Left ventricle myocardium superior (tissue), 1 donor: ENCODE measurements around the gene INTS1. TPM values are rescaled to one million over a fixed set of nuclear protein-coding genes. Genes with fewer than 3 reads are reported as not detected.
"Not testable (repeated sequence)": the region's sequence is repeated elsewhere in the genome, so short reads cannot be mapped to it uniquely, and the experiment has no call there.

ENCODE experiments used
- ATAC-seq: fragments of 200-7000 bp; cut with Tn5 transposase; one replicate; pipeline ENCODE4 v1.9.1; 2020; ENCODE audit warnings: mild to moderate bottlenecking, moderate library complexity
- DNase-seq: peaks from one replicate; pipeline ENCODE4 v3.0.0-alpha.2; 2020
- intact Hi-C: fragments of 100-400 bp; cut with micrococcal nuclease; formaldehyde crosslinking; loops from one replicate; pipeline ENCODE4 v1.11.0; 2022
- total RNA-seq: library from RNA; stranded (reverse); fragmentation: NEBNext Ultra II Directional; extraction: Animal tissue kit (Norgen Biotek cat#: 25700); gene quantifications from one replicate; pipeline ENCODE4 v1.2.1, GENCODE V29; 2021
- donor health status: DM: no; HTN: yes; CAD: no; lungs with severe emphysema.

Gene INTS1
- total RNA-seq, 1 donor from 2014 or later: 32.0 TPM

DNA sequence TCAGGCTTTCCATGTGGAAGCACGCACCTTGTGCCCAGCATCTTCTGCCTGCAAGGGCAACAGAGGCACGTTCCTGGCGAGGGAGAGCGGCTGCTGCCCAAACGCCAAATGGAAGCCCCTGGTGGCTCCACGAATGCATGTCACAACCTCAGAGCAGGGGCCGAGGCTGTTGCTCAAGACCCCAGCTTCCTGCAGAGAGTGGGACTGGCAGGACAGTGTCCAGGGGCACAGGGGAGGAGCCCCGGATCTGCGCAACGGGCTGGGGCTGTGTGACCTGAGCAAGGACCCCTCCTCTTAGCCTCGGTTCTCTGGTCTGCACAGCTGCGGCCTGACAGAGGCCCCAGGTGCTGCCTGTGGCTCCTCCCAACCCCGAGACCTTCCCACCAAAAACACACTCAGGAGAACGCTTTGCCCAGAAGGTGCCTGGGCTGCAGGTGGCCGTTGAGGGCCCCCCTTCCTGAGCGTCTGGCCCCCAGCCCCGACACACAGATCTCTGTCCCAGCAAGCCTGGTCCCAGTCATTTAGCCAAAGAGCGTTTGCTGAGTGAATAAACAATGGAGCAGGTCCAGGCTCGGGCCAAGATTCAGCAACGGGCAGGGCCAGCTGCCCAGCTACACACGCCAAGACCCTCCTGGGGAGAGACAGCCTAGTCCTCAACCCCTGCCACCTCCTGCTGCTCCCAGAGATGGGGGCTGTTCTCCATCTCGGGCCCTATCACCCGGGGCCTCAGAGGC, 46.1 kb downstream of the INTS1 start:
- DNase-seq: no peak
- no peak for ATAC-seq
- intact Hi-C loops: no loop called here

DNA sequence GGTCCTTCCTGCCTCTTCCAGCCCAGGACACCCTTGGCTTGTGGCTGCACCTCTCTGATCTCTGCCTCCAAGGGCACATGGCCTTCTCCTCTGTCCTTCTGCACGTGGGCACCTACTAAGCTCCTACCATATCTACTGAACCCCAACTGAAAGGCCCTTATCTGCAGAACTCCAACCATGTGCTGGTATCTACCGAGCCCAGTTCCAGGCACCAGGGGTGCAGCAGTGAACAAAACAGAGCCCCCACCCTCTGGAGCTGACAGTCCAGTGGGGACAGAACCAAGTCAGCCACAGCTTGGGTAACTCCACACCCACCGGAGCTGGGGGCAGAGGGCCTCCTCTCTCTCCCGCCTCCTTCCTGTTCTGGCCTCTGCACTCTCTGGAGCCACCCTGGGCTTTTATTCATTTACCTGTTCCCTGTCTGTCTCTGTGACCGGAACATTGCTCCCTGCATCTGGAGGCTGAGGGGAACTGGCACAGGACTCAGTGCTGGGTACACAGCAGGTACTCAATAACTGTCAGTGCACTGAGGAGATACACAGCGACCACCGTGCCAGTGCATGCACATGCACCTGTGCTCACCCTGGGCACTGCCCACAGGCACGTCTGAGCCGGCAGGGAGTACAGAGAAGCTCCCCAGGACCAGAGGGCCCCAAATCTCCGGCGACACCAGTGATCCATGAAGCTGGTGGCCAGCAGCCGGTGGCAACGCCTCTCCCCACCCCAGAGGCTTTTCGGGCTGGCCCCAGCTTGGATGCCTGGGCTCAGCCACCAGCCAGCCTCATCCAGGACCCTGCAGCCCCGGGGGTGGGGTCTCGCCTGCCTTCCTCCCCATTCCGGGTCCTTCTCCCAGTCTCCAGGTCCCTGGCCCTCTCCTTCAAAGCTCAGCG, 46.9 kb downstream of the INTS1 start:
- DNase-seq: no peak
- no peak for ATAC-seq
- intact Hi-C loops: no loop called here

DNA sequence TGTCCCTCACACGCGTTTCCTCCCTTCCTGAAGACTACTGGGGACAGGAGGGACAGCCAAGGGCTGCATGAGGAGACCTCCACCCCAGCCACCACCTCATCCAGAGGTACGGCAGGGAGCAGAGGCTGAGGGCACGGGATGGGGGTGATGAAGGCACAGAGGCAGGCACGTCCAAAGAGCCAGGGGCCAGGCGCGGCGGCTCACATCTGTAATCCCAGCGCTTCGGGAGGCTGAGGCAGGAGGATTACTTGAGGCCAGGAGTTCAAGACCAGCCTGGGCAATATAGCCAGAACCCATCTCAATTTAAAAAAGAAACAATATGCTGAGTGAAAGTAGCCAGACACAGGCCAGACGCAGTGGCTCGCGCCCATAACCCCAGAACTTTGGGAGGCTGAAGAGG, 48.2 kb downstream of the INTS1 start:
- intact Hi-C loops: no loop called here
- DNase-seq (no peak), ATAC-seq (no peak)

DNA sequence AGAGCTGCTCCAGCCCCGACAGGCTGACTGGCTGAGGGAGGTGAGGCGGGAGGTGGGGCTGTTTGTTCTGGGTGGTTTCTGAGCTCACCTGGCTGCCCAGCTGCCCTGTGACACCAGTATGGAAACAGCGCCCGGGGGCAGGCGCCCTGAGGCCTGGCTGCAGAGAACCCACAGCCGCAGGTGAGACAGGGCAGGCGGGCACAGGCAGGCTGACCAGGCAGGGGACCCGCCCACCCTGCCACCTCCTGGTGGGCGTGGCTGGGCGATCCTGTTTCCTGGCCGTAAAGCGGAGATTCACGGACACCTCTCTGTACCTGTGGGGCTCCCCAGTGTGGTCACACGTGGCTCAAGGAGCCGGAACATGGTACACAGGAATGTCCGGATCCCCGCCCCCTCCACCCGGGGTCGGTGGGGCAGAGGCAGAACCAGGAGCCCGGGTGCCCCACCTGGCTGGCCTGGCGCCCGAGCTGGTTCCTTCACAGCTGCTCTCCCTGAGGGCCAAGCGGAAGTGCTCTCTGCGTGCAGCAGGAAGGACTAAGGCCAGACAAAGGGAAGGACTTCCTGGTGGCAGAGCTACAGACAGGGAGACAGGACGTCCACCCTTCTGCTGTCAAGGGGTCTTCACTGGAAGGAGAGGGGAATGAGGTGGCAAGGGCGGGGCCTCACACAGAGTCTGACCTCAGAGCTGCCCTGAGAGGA, 48.8 kb downstream of the INTS1 start:
- intact Hi-C loops: no loop called here
- DNase-seq (no peak), ATAC-seq (no peak)

DNA sequence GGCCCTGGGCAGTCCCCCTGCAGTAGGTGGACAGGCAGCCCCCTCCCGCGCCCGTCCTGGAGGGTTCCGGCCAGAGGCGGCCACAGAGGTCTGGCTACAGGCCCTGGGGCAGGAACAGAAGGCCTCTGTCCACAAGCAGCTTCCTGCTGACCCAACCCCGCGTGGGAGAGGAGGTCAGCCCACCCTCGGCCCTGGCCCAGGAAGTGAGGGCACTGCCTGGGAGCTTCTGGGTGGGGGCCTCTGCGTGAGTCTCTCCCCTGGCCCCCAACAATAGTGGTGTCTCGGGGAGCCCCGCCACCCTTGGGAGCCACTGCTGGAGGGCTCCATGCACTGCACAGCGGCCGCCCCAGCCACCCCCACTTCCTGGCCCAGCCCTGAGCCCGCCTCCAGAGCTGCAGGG, 49.6 kb downstream of the INTS1 start:
- peak; percentile 63 for DNase-seq
- intact Hi-C loops: no loop called here
- peak; percentile 4 for ATAC-seq

DNA sequence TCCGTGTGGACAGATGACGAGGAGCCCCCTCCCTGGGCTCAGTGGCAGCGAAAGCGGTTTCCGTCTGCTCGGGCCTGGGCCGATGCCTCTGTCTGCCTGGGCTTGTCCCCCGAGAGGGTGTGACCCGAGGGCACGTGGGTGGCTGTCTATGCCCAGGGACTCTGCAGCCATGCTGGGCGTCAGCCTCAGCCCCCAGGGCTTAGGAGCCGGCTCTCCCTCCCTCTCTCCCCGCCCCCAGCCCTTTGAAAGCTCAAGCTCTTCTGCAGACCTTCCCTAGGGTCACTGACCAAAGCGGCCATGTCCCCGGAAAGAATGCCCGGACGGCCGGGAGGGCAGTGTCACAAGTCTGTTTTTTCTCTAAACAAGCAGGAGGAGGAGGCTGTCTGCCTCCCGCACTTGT, 52.0 kb downstream of the INTS1 start:
- intact Hi-C loops: no loop called here
- no peak for ATAC-seq
- DNase-seq: no peak

DNA sequence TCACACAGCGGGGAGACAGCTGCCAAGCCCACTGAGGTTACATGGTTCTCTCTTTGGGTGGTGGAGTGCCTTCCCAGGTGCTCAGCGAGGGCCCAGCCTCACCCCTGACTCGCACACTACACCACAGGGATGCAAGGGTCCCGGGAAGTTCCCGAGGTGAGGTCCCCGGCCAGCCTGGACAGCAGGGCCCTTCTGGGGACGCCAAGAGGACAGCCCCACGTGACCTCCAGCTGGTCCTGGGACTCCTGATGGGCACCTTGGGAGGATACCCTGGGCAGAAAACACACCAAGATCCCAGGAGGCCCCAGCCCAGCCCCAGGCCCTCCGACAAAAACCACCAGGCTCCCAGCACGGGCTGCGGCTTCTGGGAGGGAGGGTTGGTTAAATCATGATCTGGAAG, 53.2 kb downstream of the INTS1 start:
- intact Hi-C loops: no loop called here
- DNase-seq (no peak), ATAC-seq (no peak)

DNA sequence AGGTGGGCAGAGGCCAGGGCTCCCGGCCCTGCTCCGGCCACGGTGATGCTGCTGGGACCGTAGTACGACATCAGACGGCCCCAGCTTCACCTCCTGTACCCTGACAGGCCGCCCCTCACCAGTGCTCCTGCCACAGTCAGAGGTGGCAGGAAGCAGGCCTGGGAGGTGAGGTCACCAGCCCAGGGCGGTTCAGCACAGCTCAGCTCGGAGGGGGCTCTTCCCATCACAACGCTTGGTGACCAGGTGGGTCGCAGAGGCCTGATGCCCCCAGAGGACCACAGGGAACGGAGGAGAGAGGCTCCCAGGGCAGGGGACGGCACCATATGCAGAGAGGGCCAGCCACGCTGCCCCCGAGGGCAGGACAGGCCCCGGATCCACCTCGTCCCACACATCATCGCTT, 53.8 kb downstream of the INTS1 start:
- no peak for DNase-seq
- no peak for ATAC-seq
- intact Hi-C loops: no loop called here

DNA sequence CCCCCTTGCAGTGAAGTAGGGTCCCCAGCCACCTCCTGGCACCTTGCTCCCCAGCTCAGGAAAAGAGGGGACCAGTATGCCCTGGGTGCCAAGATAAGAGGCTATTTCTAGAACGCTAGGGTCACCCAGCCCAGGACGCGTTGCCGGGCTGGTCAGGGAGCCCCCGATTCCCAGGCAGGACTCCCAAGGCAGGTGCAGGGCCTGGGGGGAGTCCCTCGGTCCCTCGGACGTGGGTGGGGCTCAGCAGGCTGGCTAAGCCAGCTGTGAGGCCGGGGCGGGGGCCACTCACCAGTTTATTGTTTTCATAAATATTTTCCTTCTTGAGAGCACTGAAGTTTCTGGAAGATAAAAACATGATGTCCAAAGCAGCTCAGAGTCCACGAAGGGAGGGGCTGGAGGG, 54.2 kb downstream of the INTS1 start:
- intact Hi-C loops: no loop called here
- DNase-seq (no peak), ATAC-seq (no peak)

DNA sequence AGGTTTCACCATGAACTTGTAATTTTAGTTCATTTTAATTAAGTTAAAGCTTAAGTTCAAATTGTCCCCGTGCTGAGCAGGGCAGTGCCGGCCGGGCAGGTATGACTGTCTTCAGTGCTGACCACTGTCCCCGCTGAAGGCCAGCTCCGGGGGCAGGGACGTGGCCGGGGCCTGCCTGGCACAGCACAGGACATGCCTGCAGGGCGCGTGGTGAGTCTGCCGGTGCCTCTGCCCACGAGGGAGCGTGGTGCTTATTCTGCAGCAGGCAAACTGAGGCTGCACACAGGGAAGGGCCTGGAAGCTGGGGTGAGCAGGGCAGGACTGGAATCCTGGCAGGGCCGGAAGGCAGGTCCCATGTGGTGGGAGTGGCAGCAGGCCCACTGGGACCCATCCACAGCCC, 54.7 kb downstream of the INTS1 start:
- ATAC-seq: no peak

DNA sequence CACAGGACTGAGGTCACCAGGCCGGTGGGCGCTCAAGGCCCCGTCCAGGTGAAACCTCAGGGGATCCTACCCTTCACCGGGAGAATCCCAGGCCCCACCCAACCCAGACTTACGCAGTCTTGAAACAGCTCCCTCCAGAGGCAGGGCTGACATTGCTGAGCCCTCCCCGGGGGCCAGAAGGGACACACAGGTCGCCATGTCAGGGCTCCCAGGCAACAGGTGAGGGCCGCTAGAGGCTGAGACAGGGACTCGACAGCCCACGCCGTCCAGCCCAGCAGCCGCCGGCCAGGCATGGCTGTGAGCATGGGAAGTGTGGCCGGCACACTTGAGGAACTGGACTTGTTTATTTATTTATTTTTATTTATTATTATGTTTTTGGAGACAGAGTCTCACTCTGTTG, 55.2 kb downstream of the INTS1 start:
- intact Hi-C loops: no loop called here
- DNase-seq (no peak), ATAC-seq (no peak)

More for the DNA sequence above, 54.7 kb downstream of the INTS1 start:
- DNase-seq: no peak
- intact Hi-C loops: no loop called here

DNA sequence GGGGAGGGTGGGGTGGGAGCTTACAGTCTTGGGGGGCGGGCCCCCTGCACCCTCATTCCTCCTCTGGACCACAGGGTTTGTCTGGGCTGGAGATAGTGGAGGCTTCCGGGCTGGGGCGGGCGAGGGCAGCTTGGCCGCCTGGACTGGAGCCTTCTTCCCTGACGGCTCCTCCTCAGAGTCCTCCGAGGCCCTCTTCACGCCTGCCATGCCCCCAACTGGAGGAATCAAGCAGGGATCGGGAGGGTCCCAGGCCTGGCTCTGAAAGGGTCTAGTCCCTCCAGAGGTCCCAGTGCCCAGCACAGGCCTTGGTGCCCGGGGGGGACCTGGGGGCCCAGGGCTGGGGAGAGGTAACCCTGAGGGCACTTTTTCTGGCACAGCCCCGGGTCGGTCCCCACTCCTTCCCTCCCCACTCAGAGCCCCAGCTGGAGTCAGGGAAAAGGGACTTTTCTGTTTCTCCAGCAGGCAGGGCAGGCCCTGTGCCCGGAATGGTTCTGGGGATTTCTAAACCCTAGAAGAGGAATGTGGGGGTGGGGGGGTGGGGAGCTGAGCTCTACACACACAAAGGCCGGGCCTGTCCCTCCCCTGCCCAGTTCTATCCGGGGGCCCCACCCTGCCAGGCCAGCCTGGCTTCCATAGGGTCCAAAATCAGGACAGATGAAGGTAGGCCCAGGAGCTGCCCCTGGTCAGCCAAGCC, 56.5 kb downstream of the INTS1 start:
- intact Hi-C loops: no loop called here
- DNase-seq: no peak
- ATAC-seq: peak; percentile 24

DNA sequence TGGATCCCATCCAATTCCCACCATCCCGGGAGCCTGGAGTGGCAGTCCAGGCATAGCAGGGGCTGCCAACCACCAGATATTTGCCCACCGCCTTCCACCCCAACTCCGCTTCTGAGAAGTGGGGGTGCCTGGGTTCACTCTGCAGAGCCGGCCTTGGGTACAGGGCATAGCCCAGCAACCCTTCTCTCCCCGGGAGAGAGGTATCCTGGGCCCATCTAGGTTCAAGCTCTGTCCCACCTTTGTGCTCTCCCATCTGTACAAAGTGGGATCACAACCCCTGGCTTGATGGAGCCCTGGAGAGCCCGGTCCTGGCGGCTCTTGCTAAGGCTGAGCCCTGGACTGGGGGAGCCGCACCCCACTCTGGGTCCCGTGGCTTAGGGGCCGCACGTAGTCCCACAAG, 57.1 kb downstream of the INTS1 start:
- DNase-seq (no peak), ATAC-seq (no peak)
- intact Hi-C loops: no loop called here

DNA sequence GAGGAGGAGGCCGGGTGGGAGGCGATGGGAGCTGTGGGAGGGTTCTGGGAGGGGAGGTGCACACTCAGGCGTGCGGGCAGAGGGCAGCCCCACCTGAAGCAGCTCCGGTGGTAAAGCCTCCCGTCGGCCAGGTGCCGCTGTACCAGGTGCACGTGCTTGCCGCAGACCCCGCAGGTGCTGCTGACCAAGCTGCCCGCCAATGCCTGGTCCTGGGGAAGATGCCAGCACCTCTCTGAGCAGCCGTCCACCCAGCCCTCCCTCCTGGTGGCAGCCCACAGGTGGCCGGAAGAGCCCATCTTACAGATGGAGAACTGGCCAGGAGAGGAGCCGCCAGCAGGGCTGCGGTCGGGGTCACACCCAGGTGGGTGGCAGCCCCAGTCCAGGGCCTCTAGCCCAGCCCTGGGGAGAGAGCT, 57.6 kb downstream of the INTS1 start:
- ATAC-seq (no peak), DNase-seq (no peak)
- intact Hi-C loops: no loop called here

DNA sequence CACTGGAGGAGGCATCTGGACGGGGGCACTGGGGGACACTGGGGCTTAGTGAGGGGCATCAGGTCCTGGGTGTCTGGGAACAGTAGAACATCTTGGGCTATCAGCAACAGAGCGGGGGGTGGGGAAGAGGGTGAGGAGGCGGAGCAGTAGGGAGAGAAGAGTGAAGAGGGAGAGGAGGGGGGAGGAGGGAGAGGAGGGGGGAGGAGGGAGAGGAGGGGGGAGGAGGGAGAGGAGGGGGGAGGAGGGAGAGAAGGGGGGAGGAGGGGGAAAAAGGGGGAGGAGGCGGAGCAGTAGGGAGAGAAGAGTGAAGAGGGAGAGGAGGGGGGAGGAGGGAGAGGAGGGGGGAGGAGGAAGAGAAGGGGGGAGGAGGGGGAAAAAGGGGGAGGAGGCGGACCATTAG, 58.2 kb downstream of the INTS1 start:
- ATAC-seq, intact Hi-C loops, DNase-seq: not testable (repeated sequence)

DNA sequence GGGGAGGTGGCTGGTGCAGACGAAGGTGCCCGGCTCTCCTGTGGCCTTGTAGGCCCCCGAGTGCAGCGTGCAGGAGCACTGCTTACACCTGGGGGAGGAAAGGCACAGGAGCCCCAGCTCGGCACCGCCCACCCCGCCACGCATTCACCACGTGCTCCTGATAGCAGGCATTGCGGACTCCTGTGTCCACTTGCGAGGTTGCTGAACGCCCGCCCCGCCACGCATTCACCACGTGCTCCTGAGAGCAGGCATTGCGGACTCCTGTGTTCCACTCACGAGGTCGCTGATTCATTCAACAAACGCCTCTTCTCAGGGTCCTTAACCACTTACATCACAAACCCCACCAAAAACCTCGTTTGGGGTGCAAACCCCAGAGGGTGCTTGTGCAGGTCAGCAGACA, 58.8 kb downstream of the INTS1 start:
- ATAC-seq (no peak), DNase-seq (no peak)
- intact Hi-C loops: no loop called here

DNA sequence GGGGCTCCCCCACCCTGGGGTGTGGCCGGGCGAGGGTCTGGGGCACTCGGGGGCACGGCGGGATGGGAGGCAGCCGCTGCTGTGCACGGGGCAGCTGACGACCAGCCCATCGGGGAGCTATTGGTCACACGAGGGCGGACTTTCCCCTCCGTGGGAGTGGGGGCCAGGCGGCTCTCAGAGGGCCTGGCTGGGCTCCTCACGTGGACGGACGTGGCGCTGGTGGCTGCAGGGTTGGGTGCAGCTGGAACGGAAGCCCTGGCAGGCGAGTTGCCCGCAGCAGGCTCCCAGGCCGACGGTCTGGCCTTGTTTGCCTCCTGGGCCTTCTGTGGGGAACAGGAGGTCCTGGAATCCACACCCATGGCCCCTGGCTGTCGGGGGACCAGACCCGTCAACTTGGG, 59.3 kb downstream of the INTS1 start:
- no peak for ATAC-seq
- no peak for DNase-seq
- intact Hi-C loops: no loop called here

DNA sequence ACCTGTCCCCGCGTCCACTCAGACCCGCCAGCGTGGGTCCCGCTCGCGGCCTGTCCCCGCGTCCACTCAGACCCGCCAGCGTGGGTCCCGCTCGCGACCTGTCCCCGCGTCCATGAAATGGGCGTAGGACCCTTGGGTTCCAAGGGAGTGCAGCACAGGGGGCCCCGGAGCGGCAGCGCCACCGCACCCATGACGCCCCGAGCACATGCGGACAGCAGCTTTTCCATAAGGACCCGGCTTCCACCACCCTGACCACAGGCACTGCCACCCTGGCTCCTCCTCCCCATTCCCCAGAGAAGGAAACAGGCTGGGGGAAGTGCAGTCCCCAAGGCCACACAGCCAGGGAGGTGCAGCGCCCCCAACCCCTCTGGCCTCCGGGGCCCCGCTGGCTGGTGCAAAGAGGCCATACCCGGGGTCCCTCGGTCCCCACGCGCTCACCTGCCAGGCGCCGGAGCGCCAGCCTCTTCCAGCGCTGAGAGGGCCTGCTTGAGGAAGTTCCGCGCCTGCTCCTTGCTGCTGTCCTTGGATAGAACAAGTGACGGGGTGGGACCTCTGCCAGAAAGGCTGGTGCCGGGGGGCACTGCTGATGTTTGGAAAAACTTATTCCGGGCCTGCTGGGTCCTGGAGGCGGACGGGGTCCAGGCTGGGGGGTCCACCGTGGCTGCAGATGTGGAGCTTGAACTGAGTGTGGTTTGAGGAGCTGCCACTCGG, 59.8 kb downstream of the INTS1 start:
- intact Hi-C loops: no loop called here
- ATAC-seq: no peak
- DNase-seq: no peak
